Ovary (tissue), 9 donors: ENCODE measurements around the gene MIGA2. TPM values are rescaled to one million over a fixed set of nuclear protein-coding genes. Genes with fewer than 3 reads are reported as not detected.

Experiments
- DNase-seq, 5 donors: peaks; one replicate each; pipeline ENCODE4 v3.0.0-alpha.2; 2019 to 2020
- H3K27ac ChIP-seq, 2 donors: fragments of 200-600 bp; one replicate each; pipeline versions ENCODE4 v1.5.1 to v1.8.0; 2019 to 2022
- H3K27me3 ChIP-seq: fragments of 200-600 bp; one replicate; pipeline ENCODE4 v1.8.0; 2022
- H3K36me3 ChIP-seq: fragments of 200-600 bp; sonication (generic); one replicate; pipeline ENCODE4 v1.5.1; 2019
- H3K4me1 ChIP-seq: one replicate; pipeline ENCODE4 v1.8.1; 2013; ENCODE audit warnings: mild to moderate bottlenecking, moderate library complexity; ENCODE audit not compliant: insufficient read depth
- H3K4me3 ChIP-seq: fragments of 200-600 bp; sonication (generic); one replicate; pipeline ENCODE4 v1.5.1; 2017
- H3K9me3 ChIP-seq, 2 donors: fragments of 200-600 bp in 1 of 2; sonication (generic) in 1 of 2; one replicate each; pipeline versions ENCODE4 v1.5.1 to v1.8.1; 2013 to 2019; ENCODE audit warnings: mild to moderate bottlenecking in 1 of 2, moderate library complexity in 1 of 2
- CTCF ChIP-seq, 3 donors: fragments of 450-650 bp in 2 of 3; fragments of 200-600 bp in 1 of 3; IDR thresholded peaks; one replicate each; pipeline versions ENCODE4 v1.5.1 to v1.8.0; 2016 to 2022; ENCODE audit warnings: antibody characterized with exemption in 3 of 3, mild to moderate bottlenecking in 1 of 3
- EP300 ChIP-seq: sonication (generic); formaldehyde crosslinking; IDR thresholded peaks from one replicate; pipeline ENCODE4 v1.6.1; 2017; ENCODE audit warnings: antibody characterized with exemption
- POLR2A ChIP-seq: fragments of 450-650 bp; IDR thresholded peaks from one replicate; pipeline ENCODE4 v1.6.1; 2017; ENCODE audit warnings: antibody characterized with exemption, mild to moderate bottlenecking, moderate library complexity
- WGBS, 3 donors: extraction: QIAGEN DNeasy Blood & Tissue Kit in 1 of 3; methylation state at CpG; one replicate each; pipeline versions ENCODE4 v1.1.5 to v1.1.7; 2013 to 2017; 5-methylcytosine and 5-hydroxymethylcytosine counted together
- intact Hi-C, 4 donors: fragments of 100-400 bp; cut with DNase I; formaldehyde crosslinking; loops; one replicate each; pipeline versions ENCODE4 v1.11.0 to v1.15.1; 2022 to 2023
- polyA plus RNA-seq, 2 donors: library from polyadenylated mRNA; stranded (reverse); fragments of 200-250 nt in 1 of 2; fragments of 350-450 nt in 1 of 2; fragmentation: Illumina TruSeq in 1 of 2; extraction: RNeasy Lipid Tissue Mini Kit (QIAGEN cat#74804) in 1 of 2; gene quantifications; one replicate each; pipeline ENCODE4 v1.2.3, GENCODE V29; 2013 to 2014
- total RNA-seq, 7 donors: library from RNA; depleted of rRNA in 2 of 7; stranded (reverse); fragments of >200 nt in 2 of 7; fragmentation: NEBNext Ultra II Directional in 3 of 7; extraction: Animal tissue kit (Norgen Biotek cat#: 25700) in 3 of 7; gene quantifications; one replicate each; pipeline versions ENCODE4 v1.1.0 to v1.2.4, GENCODE V29; 2016 to 2023
- donor health status: DM: no; HTN: no; CAD: no; lungs with moderate emphysema.
- donor health status: DM: no; HTN: no; CAD: no.
- donor health status: Bipolar disorder and iron deficiency.
- donor health status: DM: yes; HTN: yes; CAD: no.
- donor health status: DM: no; HTN: no; CAD: no.
- donor health status: DM: yes; HTN: yes; CAD: no.

The MIGA2 gene
- total and polyA plus RNA-seq, 9 donors, result 2.5 to 36.5 (median 23.1) TPM

DNA sequence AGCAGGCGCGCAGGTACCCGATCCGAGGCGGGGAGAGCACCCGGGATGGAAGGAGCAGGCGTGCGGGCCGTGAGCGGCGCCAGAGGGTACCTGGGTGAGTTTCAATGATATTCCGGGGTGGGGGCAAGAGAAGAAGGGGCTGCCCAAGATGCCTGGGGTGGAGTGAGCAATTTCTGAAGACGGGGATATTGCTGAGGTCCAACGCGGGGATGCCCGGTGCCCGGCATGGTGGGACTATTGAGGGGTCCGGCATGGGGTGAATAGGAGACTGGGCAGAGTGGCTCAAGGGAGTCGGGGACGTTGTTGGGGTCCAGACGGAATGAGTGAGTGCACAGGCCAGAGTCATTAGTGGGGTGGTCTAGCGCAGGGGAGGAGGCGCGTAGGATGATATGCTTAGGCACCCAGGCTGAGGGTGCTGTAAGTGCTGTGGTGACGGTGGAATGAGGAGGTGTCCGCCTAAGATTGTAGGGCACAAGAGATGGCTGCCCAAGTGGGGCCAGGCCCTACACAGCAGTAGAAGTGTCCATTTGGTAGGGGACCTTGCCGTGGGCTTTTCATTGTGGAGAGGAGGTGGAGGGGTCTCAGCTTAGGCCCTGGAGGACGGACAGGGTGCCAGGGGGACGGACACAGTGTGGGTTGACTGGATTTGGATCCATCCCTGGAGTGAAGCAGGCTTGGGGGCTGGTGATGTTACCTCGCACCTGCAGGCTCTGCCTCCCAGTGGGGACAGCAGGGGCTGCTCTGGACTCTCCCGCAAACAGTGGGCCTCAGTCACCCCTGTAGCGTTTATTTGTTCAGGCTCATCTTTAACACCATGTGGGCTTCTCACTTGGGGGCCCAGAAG, 719 bp downstream of the MIGA2 start:
- H3K4me3 ChIP-seq, result peak overlapping the region; percentile 97
- no peaks in the 10 kb centered on the region for H3K9me3 ChIP-seq
- peaks cover 12% of the 10 kb centered on the region for H3K4me1 ChIP-seq
- TF ChIP-seq POLR2A (no peak), EP300 (no peak), CTCF (IDR thresholded peaks at IDR 0.05) (no peak)
- DNase-seq, result no peak
- H3K27me3 ChIP-seq, result no peaks in the 10 kb centered on the region
- H3K36me3 ChIP-seq, result no peaks in the 10 kb centered on the region
- intact Hi-C loops, result loop anchor here in 1 of 4 donors (5.0 kb wide), 1 partner anchor 1235 kb away; the partner anchor contains the start of gene FPGS
- H3K27ac ChIP-seq, result no peak overlapping the region
- WGBS, 3 donors, result 4 to 7% (median 6%) methylated on average over 31 to 32 of the region's 32 CpGs

GRCh38 chr9:129037767-129038098, 1.3 kb downstream of the MIGA2 start:
- 10 to 15% (median 11%) methylated on average over 6 of the region's 6 CpGs for WGBS, 3 donors
- peaks cover 12% of the 10 kb centered on the region for H3K4me1 ChIP-seq
- no peaks in the 10 kb centered on the region for H3K9me3 ChIP-seq
- H3K36me3 ChIP-seq, result no peaks in the 10 kb centered on the region
- peak in 1 of 5 donors; percentile 59 for DNase-seq
- intact Hi-C loops, result loop anchor here in 1 of 4 donors (5.0 kb wide), 1 partner anchor 1235 kb away; the partner anchor contains the start of gene FPGS
- no peaks in the 10 kb centered on the region for H3K27me3 ChIP-seq
- H3K27ac ChIP-seq, result no peak overlapping the region
- H3K4me3 ChIP-seq, result peak overlapping the region; percentile 97
- TF ChIP-seq CTCF (IDR thresholded peaks at IDR 0.05), result no peak
- no peak for TF ChIP-seq POLR2A
- TF ChIP-seq EP300, result no peak

- TF ChIP-seq POLR2A (no peak), CTCF (IDR thresholded peaks at IDR 0.05) (no peak), EP300 (no peak)
- Histone ChIP-seq H3K4me3 (peak overlapping the region; percentile 97), H3K9me3 (no peaks in the 10 kb centered on the region), H3K27me3 (no peaks in the 10 kb centered on the region), H3K4me1 (peaks cover 12% of the 10 kb centered on the region), H3K36me3 (no peaks in the 10 kb centered on the region), H3K27ac (no peak overlapping the region)
- peak in 1 of 5 donors; percentile 56 for DNase-seq
- WGBS, 3 donors, result 33 to 40% (median 34%) methylated on average over 8 of the region's 8 CpGs
- intact Hi-C loops, result loop anchor here in 1 of 4 donors (5.0 kb wide), 1 partner anchor 1236 kb away; the partner anchor contains the start of gene FPGS
These were observed 1.9 kb downstream of the MIGA2 start for GRCh38 chr9:129038109-129038852.

GRCh38 chr9:129040113-129040643, 3.8 kb downstream of the MIGA2 start:
- H3K4me3 ChIP-seq, result no peak overlapping the region
- 88 to 95% (median 89%) methylated on average over 12 of the region's 12 CpGs for WGBS, 3 donors
- no peaks in the 10 kb centered on the region for H3K9me3 ChIP-seq
- TF ChIP-seq EP300, result no peak
- TF ChIP-seq CTCF (IDR thresholded peaks at IDR 0.05), result no peak
- no peak for TF ChIP-seq POLR2A
- H3K4me1 ChIP-seq, result peaks cover 12% of the 10 kb centered on the region
- H3K36me3 ChIP-seq, result no peaks in the 10 kb centered on the region
- no peak for DNase-seq
- H3K27ac ChIP-seq, result no peak overlapping the region
- intact Hi-C loops, result no loop called here
- H3K27me3 ChIP-seq, result no peaks in the 10 kb centered on the region
